Kasumi-1 (cell line): ENCODE measurements around the gene KRTAP20-1.

Source experiments
- DNase-seq, 2 experiments: peaks; one replicate each; lab custom pipeline; 2025; lab: John Stamatoyannopoulos, UW

Gene KRTAP20-1

DNA sequence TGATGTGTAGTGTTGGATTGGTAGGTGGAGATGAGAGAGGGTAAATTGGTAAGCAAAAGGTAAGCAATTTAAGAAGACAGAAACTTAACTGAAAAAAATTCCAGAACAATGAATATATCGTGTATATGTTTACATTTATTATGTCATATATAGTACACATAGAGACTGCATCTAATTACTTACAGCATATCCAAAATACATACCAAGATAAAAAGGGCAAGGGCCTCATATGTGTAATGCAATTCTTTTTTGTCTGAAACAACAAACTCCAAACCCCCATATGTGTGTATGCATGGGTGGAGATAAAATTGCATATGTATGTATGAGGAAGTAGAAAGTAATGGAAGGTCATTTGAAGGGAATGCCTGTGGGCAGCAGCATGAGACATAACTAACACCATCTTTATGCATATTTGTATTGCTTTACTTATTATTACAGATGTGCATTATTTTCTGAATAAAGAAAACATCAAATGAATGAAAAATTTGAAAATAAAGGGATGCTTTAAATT lies 30.7 kb downstream of the KRTAP20-1 start:
- no peak for DNase-seq

DNA sequence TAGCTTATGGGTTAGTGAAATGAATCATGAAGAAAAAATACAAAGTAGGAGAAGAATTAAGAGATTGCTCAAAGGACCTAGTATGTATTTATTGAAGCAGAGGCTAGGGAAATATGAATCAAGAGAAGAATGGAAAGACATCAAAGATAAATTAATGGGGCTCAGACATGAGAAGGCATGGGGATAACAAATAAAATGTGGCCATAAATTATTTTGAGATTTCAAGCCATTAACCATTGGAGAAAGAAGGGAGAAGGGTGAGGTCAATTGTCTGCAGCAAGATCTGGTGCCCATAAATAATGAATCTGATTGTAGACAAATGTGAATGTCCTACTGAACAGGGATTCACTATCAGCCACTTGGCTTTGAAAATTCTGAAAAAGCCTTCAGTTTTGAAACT lies 36.7 kb downstream of the KRTAP20-1 start:
- DNase-seq, result no peak
